SK-N-SH (cell line): ENCODE results near the gene MRPS2.

Experiments
- CHD2 ChIP-seq: fragments of 150-350 bp; IDR thresholded peaks from 2 replicates; pipeline ENCODE4 v1.6.1; 2018; ENCODE audit warnings: low read length; ENCODE audit not compliant: partially characterized antibody
- EP300 ChIP-seq, 2 experiments: IDR thresholded peaks; 2 replicates each; pipeline versions ENCODE4 v1.4.0 to v1.6.1; 2012; ENCODE audit warnings: borderline replicate concordance in 1 of 2, low read depth in 1 of 2, low read length in 1 of 2
- GABPA ChIP-seq: IDR thresholded peaks from 2 replicates; pipeline ENCODE4 v1.4.0; 2012; ENCODE audit warnings: low read depth, mild to moderate bottlenecking
- JUND ChIP-seq: IDR thresholded peaks from 2 replicates; pipeline ENCODE4 v1.4.0; 2012
- RCOR1 ChIP-seq: fragments of 150-350 bp; IDR thresholded peaks from 2 replicates; pipeline ENCODE4 v1.6.1; 2017; ENCODE audit warnings: antibody characterized with exemption, low read length
- SIN3A ChIP-seq: IDR thresholded peaks from 2 replicates; pipeline ENCODE4 v1.6.1; 2012; ENCODE audit warnings: low read depth, mild to moderate bottlenecking, low read length, moderate library complexity, borderline replicate concordance
- TF ChIP-seq, protein P1 (sequence below): fragments of 200-600 bp; sonication (generic); IDR thresholded peaks from 2 replicates; pipeline ENCODE4 v1.6.1; 2017; ENCODE audit warnings: antibody characterized with exemption, mild to moderate bottlenecking, moderate library complexity

- no peak for TF ChIP-seq RCOR1
- no peak for TF ChIP-seq EP300 (IDR thresholded peaks at IDR 0.05; ENCODE audit: borderline replicate concordance in 1 of 2, low read depth in 1 of 2, low read length in 1 of 2)
- no peak for TF ChIP-seq SIN3A
- no peak for TF ChIP-seq GABPA
- no peak for TF ChIP-seq JUND
- TF ChIP-seq CHD2, result no peak
- TF ChIP-seq, protein P1, sequence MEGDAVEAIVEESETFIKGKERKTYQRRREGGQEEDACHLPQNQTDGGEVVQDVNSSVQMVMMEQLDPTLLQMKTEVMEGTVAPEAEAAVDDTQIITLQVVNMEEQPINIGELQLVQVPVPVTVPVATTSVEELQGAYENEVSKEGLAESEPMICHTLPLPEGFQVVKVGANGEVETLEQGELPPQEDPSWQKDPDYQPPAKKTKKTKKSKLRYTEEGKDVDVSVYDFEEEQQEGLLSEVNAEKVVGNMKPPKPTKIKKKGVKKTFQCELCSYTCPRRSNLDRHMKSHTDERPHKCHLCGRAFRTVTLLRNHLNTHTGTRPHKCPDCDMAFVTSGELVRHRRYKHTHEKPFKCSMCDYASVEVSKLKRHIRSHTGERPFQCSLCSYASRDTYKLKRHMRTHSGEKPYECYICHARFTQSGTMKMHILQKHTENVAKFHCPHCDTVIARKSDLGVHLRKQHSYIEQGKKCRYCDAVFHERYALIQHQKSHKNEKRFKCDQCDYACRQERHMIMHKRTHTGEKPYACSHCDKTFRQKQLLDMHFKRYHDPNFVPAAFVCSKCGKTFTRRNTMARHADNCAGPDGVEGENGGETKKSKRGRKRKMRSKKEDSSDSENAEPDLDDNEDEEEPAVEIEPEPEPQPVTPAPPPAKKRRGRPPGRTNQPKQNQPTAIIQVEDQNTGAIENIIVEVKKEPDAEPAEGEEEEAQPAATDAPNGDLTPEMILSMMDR, result no peak
These were observed 7.4 kb upstream of the MRPS2 start for GRCh38 chr9:135492886-135493669.
